ENCODE measurements around the gene NOL8.

The NOL8 gene

DNA sequence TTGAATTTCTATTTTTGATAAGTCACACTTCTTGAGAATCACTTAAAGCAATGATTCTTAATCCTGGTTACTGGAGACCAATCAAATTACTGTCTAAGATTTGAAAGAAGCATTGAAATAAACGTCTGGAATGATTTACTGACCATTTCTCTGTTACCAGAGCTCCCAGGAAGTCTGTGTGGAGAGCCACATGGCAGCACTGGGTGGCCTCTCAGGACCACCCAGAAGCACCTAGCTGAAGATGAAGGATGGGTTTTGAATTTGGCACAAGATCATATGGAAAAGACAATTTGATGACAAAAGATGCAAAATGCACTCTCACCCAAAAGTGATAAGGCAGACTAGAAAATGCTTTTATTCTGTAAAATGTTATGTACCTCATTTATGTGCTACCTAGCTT lies 62.0 kb downstream of the NOL8 start:
- no peak for DNase-seq

- DNase-seq: no peak
These were observed 67.8 kb downstream of the NOL8 start for GRCh38 chr9:92257327-92257726.

DNA sequence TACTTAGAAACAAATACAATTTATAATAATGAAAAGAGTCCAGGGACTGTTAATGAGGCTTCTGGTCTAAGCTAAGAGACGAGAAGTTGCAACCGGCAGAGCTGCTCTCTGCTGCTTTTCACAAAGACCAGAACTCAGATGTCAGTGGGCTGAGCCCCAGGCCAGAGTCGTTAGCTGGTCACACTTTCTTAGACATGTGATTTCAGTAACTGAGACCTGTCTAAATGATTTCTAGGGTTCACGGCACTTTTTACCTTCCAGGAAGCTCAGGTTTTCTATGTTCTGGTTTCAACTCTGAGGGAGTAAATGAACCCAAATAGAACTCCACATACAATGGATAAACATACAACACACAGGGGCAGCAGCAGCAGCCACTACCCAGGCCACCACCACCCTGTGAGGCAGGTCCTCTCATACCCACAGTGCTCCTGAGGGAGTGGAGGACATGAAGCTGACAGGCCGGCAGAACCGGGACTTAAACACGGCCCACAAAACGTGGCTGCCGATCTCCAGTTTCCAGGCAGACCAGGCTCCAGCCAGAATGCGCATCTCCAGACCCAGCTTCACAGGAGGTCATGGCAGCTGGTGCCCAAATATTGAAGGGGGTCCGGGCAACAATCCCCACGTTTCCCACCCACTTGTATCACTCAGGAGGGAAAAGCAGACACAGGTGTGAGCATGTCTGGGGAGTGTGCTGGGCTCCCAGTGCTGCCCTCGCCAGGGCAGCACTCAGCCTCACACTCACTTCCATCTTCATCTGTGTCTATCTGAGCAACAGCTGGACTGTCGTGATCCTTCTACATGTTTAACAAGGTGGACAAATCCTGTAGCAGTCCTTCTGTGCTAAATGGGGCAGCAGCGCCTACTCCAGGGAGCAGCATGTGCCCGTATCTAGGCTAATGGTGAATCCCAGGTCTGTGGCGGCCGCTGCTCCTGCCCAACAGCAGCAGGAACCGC lies 70.5 kb downstream of the NOL8 start:
- DNase-seq: no peak

DNA sequence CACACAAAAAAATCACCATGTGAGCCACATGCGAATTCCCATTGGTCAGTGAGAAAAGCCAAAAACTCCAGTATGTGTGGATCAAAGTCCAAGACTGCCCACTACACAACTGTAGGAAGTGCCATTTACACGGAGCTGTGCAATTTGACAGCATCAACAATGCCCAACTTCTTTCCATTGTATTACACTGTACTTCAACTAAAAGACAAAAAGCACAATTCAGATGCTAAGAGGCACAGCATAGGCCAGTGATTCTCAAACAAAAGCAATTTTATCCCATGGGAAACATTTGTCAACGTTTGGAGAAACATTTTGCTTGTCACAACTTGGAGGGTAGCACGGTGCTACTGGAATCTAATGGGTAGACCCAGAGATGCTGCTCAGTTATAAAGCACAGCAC lies 71.5 kb downstream of the NOL8 start:
- no peak for DNase-seq

DNA sequence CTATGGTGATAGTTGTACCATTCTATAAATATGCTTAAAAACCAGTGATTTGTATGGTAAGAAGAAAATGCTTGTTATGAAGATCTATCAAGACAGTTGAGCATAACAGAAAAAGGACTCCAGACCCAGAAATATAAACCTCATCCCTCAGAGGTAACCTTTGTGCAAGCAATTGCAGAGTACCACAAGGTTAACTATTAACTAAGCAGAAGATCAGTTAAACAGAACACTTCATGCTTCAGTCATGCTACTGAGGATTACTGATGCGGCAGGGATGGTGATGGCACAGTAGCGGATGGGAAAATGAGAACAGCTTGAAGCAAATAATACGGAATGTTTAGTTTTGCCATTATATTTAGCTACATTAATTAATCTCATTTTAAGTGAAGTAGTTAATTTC lies 77.2 kb downstream of the NOL8 start:
- DNase-seq: no peak

Data from activated gamma-delta T cell (primary cell).